HEK293T (cell line): ENCODE results near the gene UCHL5.

Experiments
- CTCF ChIA-PET: fragments of 350-600 bp; formaldehyde crosslinking; extraction: SDS; loops from one replicate; lab custom pipeline; 2021; ENCODE audit warnings: antibody characterized with exemption, inconsistent platforms; lab: Yijun Ruan, JAX
- POLR2A ChIA-PET: fragments of 350-600 bp; formaldehyde crosslinking; extraction: SDS; loops from one replicate; lab custom pipeline; 2020; ENCODE audit warnings: antibody characterized with exemption, inconsistent platforms; lab: Yijun Ruan, JAX
- DNase-seq: peaks from one replicate; pipeline ENCODE4 v3.0.0; 2012; ENCODE audit warnings: mixed read lengths; ENCODE audit errors: extremely low spot score
- ARNT ChIP-seq: fragments of 450-650 bp; IDR thresholded peaks from 2 replicates; pipeline ENCODE4 v1.6.1; 2017; ENCODE audit warnings: mild to moderate bottlenecking
- BHLHE40 ChIP-seq: fragments of 450-650 bp; IDR thresholded peaks from 2 replicates; pipeline ENCODE4 v1.6.1; 2016; ENCODE audit warnings: mild to moderate bottlenecking, moderate library complexity, borderline replicate concordance
- CTBP1 ChIP-seq: fragments of 450-650 bp; IDR thresholded peaks from 2 replicates; pipeline ENCODE4 v1.6.1; 2016; ENCODE audit warnings: borderline replicate concordance
- ELF4 ChIP-seq: fragments of 450-650 bp; IDR thresholded peaks from 2 replicates; pipeline ENCODE4 v1.6.1; 2017; ENCODE audit warnings: antibody characterized with exemption
- FOXA1 ChIP-seq: fragments of 450-650 bp; IDR thresholded peaks from 2 replicates; pipeline ENCODE4 v1.6.1; 2016; ENCODE audit warnings: mild to moderate bottlenecking
- FOXK2 ChIP-seq: fragments of 450-650 bp; IDR thresholded peaks from 2 replicates; pipeline ENCODE4 v1.6.1; 2016; ENCODE audit warnings: mild to moderate bottlenecking
- FOXM1 ChIP-seq: fragments of 450-650 bp; IDR thresholded peaks from 2 replicates; pipeline ENCODE4 v1.6.1; 2017; ENCODE audit warnings: mild to moderate bottlenecking, borderline replicate concordance
- HDGF ChIP-seq: fragments of 450-650 bp; IDR thresholded peaks from 2 replicates; pipeline ENCODE4 v1.6.1; 2017; ENCODE audit warnings: antibody characterized with exemption, borderline replicate concordance
- L3MBTL2 ChIP-seq: fragments of 450-650 bp; conservative IDR thresholded peaks from 2 replicates; pipeline ENCODE4 v1.6.1; 2016; ENCODE audit warnings: mild to moderate bottlenecking
- LEF1 ChIP-seq: fragments of 450-650 bp; IDR thresholded peaks from 2 replicates; pipeline ENCODE4 v1.6.1; 2017; ENCODE audit warnings: mild to moderate bottlenecking, borderline replicate concordance
- NFRKB ChIP-seq: fragments of 450-650 bp; IDR thresholded peaks from 2 replicates; pipeline ENCODE4 v1.6.1; 2016; ENCODE audit warnings: mild to moderate bottlenecking, moderate library complexity
- SP1 ChIP-seq: fragments of 450-650 bp; IDR thresholded peaks from 2 replicates; pipeline ENCODE4 v1.6.1; 2017
- SUZ12 ChIP-seq: fragments of 450-650 bp; IDR thresholded peaks from 2 replicates; pipeline ENCODE4 v1.6.1; 2016; ENCODE audit warnings: mild to moderate bottlenecking
- TARDBP ChIP-seq: fragments of 450-650 bp; IDR thresholded peaks from 2 replicates; pipeline ENCODE4 v1.6.1; 2016
- ZNF384 ChIP-seq: fragments of 450-650 bp; IDR thresholded peaks from 2 replicates; pipeline ENCODE4 v1.6.1; 2016
- TF ChIP-seq, protein P1 (sequence below): fragments of 450-650 bp; IDR thresholded peaks from 2 replicates; pipeline ENCODE4 v1.6.1; 2016

UCHL5 gene

GRCh38 chr1:193103759-193104501, 44.8 kb upstream of the UCHL5 start:
- ChIA-PET POLR2A (interaction anchor here (0.8 to 2.8 kb wide), 8 partner anchors 10 to 46 kb away, joined by 3 to 40 read pairs (median 8); partner anchors contain the start of genes CDC73, RO60 and UCHL5), CTCF (interaction anchor here (0.7 to 1.3 kb wide), 3 partner anchors 19 to 46 kb away, joined by 3 to 8 read pairs (median 3); no protein-coding TSS in a partner anchor)
- no peak for DNase-seq
- TF ChIP-seq FOXA1 (no peak), ZNF384 (no peak), BHLHE40 (no peak), ELF4 (no peak), HDGF (no peak), FOXM1 (no peak), SUZ12 (no peak), FOXK2 (no peak), LEF1 (no peak), SP1 (no peak), L3MBTL2 (no peak), ARNT (no peak), TARDBP (no peak), CTBP1 (no peak), NFRKB (no peak)
- TF ChIP-seq, protein P1, sequence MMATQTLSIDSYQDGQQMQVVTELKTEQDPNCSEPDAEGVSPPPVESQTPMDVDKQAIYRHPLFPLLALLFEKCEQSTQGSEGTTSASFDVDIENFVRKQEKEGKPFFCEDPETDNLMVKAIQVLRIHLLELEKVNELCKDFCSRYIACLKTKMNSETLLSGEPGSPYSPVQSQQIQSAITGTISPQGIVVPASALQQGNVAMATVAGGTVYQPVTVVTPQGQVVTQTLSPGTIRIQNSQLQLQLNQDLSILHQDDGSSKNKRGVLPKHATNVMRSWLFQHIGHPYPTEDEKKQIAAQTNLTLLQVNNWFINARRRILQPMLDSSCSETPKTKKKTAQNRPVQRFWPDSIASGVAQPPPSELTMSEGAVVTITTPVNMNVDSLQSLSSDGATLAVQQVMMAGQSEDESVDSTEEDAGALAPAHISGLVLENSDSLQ, result no peak

- TF ChIP-seq LEF1 (no peak), SUZ12 (no peak), BHLHE40 (no peak), SP1 (no peak), FOXM1 (no peak), ELF4 (no peak), FOXK2 (no peak), L3MBTL2 (no peak), FOXA1 (no peak), CTBP1 (no peak), ZNF384 (no peak), ARNT (no peak), HDGF (no peak)
- no peak for DNase-seq
- POLR2A ChIA-PET, result interaction anchor here (1.2 kb wide), 1 partner anchor 19 kb away, joined by 3 read pairs; the partner anchor contains the start of gene CDC73
- CTCF ChIA-PET, result no interaction called here
These were observed 43.5 kb upstream of the UCHL5 start for GRCh38 chr1:193102662-193103061.

- TF ChIP-seq FOXK2 (no peak), SP1 (no peak), ZNF384 (no peak), NFRKB (no peak)
- TF ChIP-seq, protein P1, result no peak
- CTCF ChIA-PET, result no interaction called here
- POLR2A ChIA-PET, result interaction anchor here (2.2 kb wide), 1 partner anchor 10 kb away, joined by 10 read pairs; the partner anchor contains the start of gene GLRX2
- DNase-seq, result no peak
These were observed 35.0 kb upstream of the UCHL5 start for GRCh38 chr1:193094112-193094511.

DNA sequence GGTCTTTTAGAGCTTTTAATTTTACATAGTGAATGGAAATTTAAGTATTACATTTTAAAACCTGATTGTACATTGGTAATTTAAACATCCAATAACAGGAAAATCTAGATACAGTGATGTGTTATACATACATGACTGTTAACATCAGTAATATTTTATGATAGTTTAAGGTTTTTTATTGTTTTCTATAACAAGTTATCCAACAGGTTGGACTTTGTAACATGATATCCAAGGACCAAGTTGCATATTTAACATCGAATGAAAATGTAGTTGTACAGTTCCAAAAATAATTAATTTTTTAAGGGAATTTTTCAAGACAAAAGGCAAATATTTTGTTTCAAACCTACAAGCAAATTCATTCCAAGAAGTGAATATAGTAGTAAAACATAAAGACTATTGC, 31.7 kb upstream of the UCHL5 start:
- TF ChIP-seq SP1 (no peak), ARNT (no peak), CTBP1 (no peak)
- ChIA-PET POLR2A (no interaction called here), CTCF (no interaction called here)
- DNase-seq, result no peak

GRCh38 chr1:193087893-193088292, 28.7 kb upstream of the UCHL5 start:
- TF ChIP-seq ZNF384 (peak; percentile 54; the same call in 1 of the 2 replicates), SP1 (no peak)
- POLR2A ChIA-PET, result interaction anchor here (1.2 kb wide), 1 partner anchor 16 kb away, joined by 4 read pairs; no protein-coding TSS in a partner anchor
- no peak for DNase-seq
- CTCF ChIA-PET, result interaction anchor here (0.6 kb wide), 1 partner anchor 394 kb away, joined by 5 read pairs; no protein-coding TSS in a partner anchor

DNA sequence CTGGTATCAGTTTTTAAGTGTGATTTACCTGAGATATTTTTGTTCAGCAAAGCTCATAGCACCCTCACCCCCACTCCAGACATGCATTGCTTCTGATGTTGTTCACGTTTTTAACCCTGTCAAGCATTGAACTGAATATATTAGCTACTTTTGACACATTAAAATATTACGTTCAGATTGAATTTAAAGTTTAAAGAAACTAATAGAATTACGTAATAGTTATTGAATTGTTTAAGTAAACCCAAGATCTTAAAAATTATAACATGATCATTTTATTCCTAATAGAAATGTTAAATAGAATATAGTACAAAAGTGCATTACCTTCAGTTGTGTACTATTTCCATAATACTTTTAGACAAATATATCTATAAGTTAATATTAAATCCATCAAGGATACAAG, 27.2 kb upstream of the UCHL5 start:
- no peak for DNase-seq
- POLR2A ChIA-PET, result interaction anchor here (1.1 kb wide), 1 partner anchor 18 kb away, joined by 3 read pairs; no protein-coding TSS in a partner anchor
- CTCF ChIA-PET, result no interaction called here
- TF ChIP-seq CTBP1, result no peak
- TF ChIP-seq L3MBTL2, result no peak
- no peak for TF ChIP-seq NFRKB
- TF ChIP-seq SUZ12, result no peak
- TF ChIP-seq ZNF384, result no peak
- TF ChIP-seq TARDBP, result no peak
- TF ChIP-seq, protein P1, result no peak
- TF ChIP-seq LEF1, result no peak
- TF ChIP-seq FOXK2, result no peak
- TF ChIP-seq FOXM1, result no peak
- TF ChIP-seq FOXA1, result no peak
- TF ChIP-seq HDGF, result no peak
